NCI-H524 (cell line): ENCODE measurements around the gene SLC17A7.
"Not testable (repeated sequence)": the region's sequence is repeated elsewhere in the genome, so short reads cannot be mapped to it uniquely, and the experiment has no call there.

ENCODE experiments used
- DNase-seq, 2 experiments: peaks; one replicate each; lab custom pipeline; 2025; lab: John Stamatoyannopoulos, UW

Gene SLC17A7

GRCh38 chr19:49469828-49470614 lies 28.7 kb upstream of the SLC17A7 start:
- DNase-seq: peak; percentile 90 to 97

- DNase-seq: peak; percentile 75 to 90
These were observed 27.6 kb upstream of the SLC17A7 start for GRCh38 chr19:49468746-49469447.

- DNase-seq: no peak
These were observed 26.9 kb upstream of the SLC17A7 start for GRCh38 chr19:49468199-49468598.

- no peak for DNase-seq
These were observed 24.0 kb upstream of the SLC17A7 start for GRCh38 chr19:49465371-49465770.

- DNase-seq: no peak
These were observed 22.8 kb upstream of the SLC17A7 start for GRCh38 chr19:49463960-49464740.

GRCh38 chr19:49462492-49462891 lies 21.2 kb upstream of the SLC17A7 start:
- no peak for DNase-seq

GRCh38 chr19:49461656-49462055 lies 20.3 kb upstream of the SLC17A7 start:
- no peak for DNase-seq

GRCh38 chr19:49461130-49461529 lies 19.8 kb upstream of the SLC17A7 start:
- not testable (repeated sequence) for DNase-seq

- DNase-seq: no peak
These were observed 18.1 kb upstream of the SLC17A7 start for GRCh38 chr19:49459388-49459787.

GRCh38 chr19:49458567-49458903 lies 17.2 kb upstream of the SLC17A7 start:
- DNase-seq: no peak

- no peak for DNase-seq
These were observed 15.0 kb upstream of the SLC17A7 start for GRCh38 chr19:49456326-49456725.

GRCh38 chr19:49455773-49456172 lies 14.4 kb upstream of the SLC17A7 start:
- DNase-seq: no peak

- DNase-seq: no peak
These were observed 12.5 kb upstream of the SLC17A7 start for GRCh38 chr19:49453757-49454240.

- DNase-seq: peak; percentile 99
These were observed 11.9 kb upstream of the SLC17A7 start, which contains the start of gene ALDH16A1 for GRCh38 chr19:49453013-49453756. ALDH16A1 (plus strand) TSS chr19:49453225; CDS start chr19:49453332, 107 bp downstream.

- peak; percentile 100 for DNase-seq
These were observed 10.3 kb upstream of the SLC17A7 start, which contains the start of gene PIH1D1 for GRCh38 chr19:49451430-49452181. PIH1D1 (minus strand) TSS chr19:49451814; CDS start chr19:49451574, 240 bp downstream.

- no peak for DNase-seq
These were observed 9.1 kb upstream of the SLC17A7 start for GRCh38 chr19:49450405-49450804.

GRCh38 chr19:49448432-49448786 lies 7.1 kb upstream of the SLC17A7 start:
- no peak for DNase-seq

GRCh38 chr19:49447485-49448431 lies 6.4 kb upstream of the SLC17A7 start:
- peak in 1 of 2 experiments; percentile 30 for DNase-seq

- DNase-seq: no peak
These were observed 4.7 kb upstream of the SLC17A7 start for GRCh38 chr19:49445997-49446396.
